Type B pancreatic cell (in vitro differentiated cells): ENCODE measurements around the gene SLC22A16. TPM values are rescaled to one million over a fixed set of nuclear protein-coding genes. Genes with fewer than 3 reads are reported as not detected.

Experiments used
- DNase-seq: peaks from one replicate; pipeline ENCODE4 v3.0.0; 2021; ENCODE audit warnings: mixed read lengths; ENCODE audit not compliant: unreplicated experiment; ENCODE audit errors: extremely low spot score
- H3K27ac Mint-ChIP-seq: 2 replicates; pipeline ENCODE4 v1.8.0; 2021; ENCODE audit warnings: mild to moderate bottlenecking, mixed read lengths
- H3K27me3 Mint-ChIP-seq: 2 replicates; pipeline ENCODE4 v1.8.0; 2021; ENCODE audit warnings: mixed read lengths
- H3K36me3 Mint-ChIP-seq: 2 replicates; pipeline ENCODE4 v1.8.0; 2021; ENCODE audit warnings: mixed read lengths
- H3K4me1 Mint-ChIP-seq: one replicate; pipeline ENCODE4 v1.8.0; 2021; ENCODE audit warnings: mixed read lengths; ENCODE audit not compliant: unreplicated experiment
- H3K4me3 Mint-ChIP-seq: 2 replicates; pipeline ENCODE4 v1.8.0; 2021; ENCODE audit warnings: mild to moderate bottlenecking, mixed read lengths
- H3K9me3 Mint-ChIP-seq: 2 replicates; pipeline ENCODE4 v1.8.0; 2021; ENCODE audit warnings: mixed read lengths
- CTCF ChIP-seq: fragments of 200-600 bp; sonication (generic); conservative IDR thresholded peaks from 2 replicates; pipeline ENCODE4 v1.5.0; 2021; ENCODE audit warnings: antibody characterized with exemption, mild to moderate bottlenecking
- total RNA-seq: library from RNA; stranded (reverse); gene quantifications from 2 replicates; pipeline ENCODE4 v1.2.1, GENCODE V29; 2021; ENCODE audit warnings: low replicate concordance

Gene SLC22A16
- total RNA-seq, 1 donor from 2014 or later = not detected

GRCh38 chr6:110467566-110468140 is 8.8 kb downstream of the SLC22A16 start:
- no peaks in the 10 kb centered on the region for H3K4me1 Mint-ChIP-seq

GRCh38 chr6:110462884-110463481 is 13.4 kb downstream of the SLC22A16 start:
- H3K36me3 Mint-ChIP-seq = no peaks in the 10 kb centered on the region
- DNase-seq = no peak
- no peaks in the 10 kb centered on the region for H3K27me3 Mint-ChIP-seq
- H3K9me3 Mint-ChIP-seq = no peaks in the 10 kb centered on the region
- H3K4me3 Mint-ChIP-seq = no peak overlapping the region
- H3K4me1 Mint-ChIP-seq = no peaks in the 10 kb centered on the region
- no peak for TF ChIP-seq CTCF
- H3K27ac Mint-ChIP-seq = no peak overlapping the region

More at GRCh38 chr6:110467566-110468140, 8.8 kb downstream of the SLC22A16 start:
- peaks cover 3% of the 10 kb centered on the region for H3K27me3 Mint-ChIP-seq
- H3K9me3 Mint-ChIP-seq = no peaks in the 10 kb centered on the region
- H3K27ac Mint-ChIP-seq = no peak overlapping the region
- TF ChIP-seq CTCF = no peak
- no peaks in the 10 kb centered on the region for H3K36me3 Mint-ChIP-seq
- DNase-seq = no peak
- no peak overlapping the region for H3K4me3 Mint-ChIP-seq

- Mint-ChIP-seq H3K9me3 (no peaks in the 10 kb centered on the region), H3K27ac (no peak overlapping the region), H3K27me3 (no peaks in the 10 kb centered on the region), H3K36me3 (no peaks in the 10 kb centered on the region), H3K4me3 (no peak overlapping the region), H3K4me1 (no peaks in the 10 kb centered on the region)
- TF ChIP-seq CTCF = no peak
- DNase-seq = no peak
Observed at GRCh38 chr6:110461376-110461775, 15.0 kb downstream of the SLC22A16 start.

GRCh38 chr6:110459137-110459536 is 17.3 kb downstream of the SLC22A16 start:
- Mint-ChIP-seq H3K27me3 (no peaks in the 10 kb centered on the region), H3K36me3 (no peaks in the 10 kb centered on the region), H3K27ac (no peak overlapping the region), H3K4me1 (no peaks in the 10 kb centered on the region), H3K4me3 (no peak overlapping the region), H3K9me3 (peaks cover under 1% of the 10 kb centered on the region)
- TF ChIP-seq CTCF = no peak
- no peak for DNase-seq

GRCh38 chr6:110458476-110458875 is 17.9 kb downstream of the SLC22A16 start:
- H3K9me3 Mint-ChIP-seq = peaks cover 4% of the 10 kb centered on the region
- TF ChIP-seq CTCF = no peak
- no peaks in the 10 kb centered on the region for H3K4me1 Mint-ChIP-seq
- no peaks in the 10 kb centered on the region for H3K36me3 Mint-ChIP-seq
- no peaks in the 10 kb centered on the region for H3K27me3 Mint-ChIP-seq
- DNase-seq = no peak
- H3K27ac Mint-ChIP-seq = no peak overlapping the region
- no peak overlapping the region for H3K4me3 Mint-ChIP-seq
